Activated CD4-positive, alpha-beta memory T cell treated with anti-CD3 and anti-CD28 coated beads, Interleukin-2, amount 10 ng/mL, durations not matched to agents 7 days and 5 days (primary cell): ENCODE data around the gene RNF141. TPM values are rescaled to one million over a fixed set of nuclear protein-coding genes. Genes with fewer than 3 reads are reported as not detected.

Experiments
- CTCF ChIA-PET: fragments of 350-600 bp; sonication (Branson Sonifier 250); formaldehyde crosslinking; loops from one replicate; lab custom pipeline; 2021; ENCODE audit warnings: antibody characterized with exemption, inconsistent platforms; lab: Charles Lee
- POLR2A ChIA-PET: fragments of 350-600 bp; sonication (Branson Sonifier 250); formaldehyde crosslinking; loops from one replicate; lab custom pipeline; 2021; ENCODE audit warnings: antibody characterized with exemption; lab: Charles Lee
- DNase-seq: peaks from one replicate; pipeline ENCODE4 v3.0.0-alpha.2; 2020
- H3K27ac Mint-ChIP-seq: one replicate; pipeline ENCODE4 v1.8.0; 2021; ENCODE audit warnings: mild to moderate bottlenecking, mixed read lengths
- H3K27me3 Mint-ChIP-seq: one replicate; pipeline ENCODE4 v1.8.0; 2021; ENCODE audit warnings: mixed read lengths
- H3K36me3 Mint-ChIP-seq: one replicate; pipeline ENCODE4 v1.8.0; 2021; ENCODE audit warnings: low read depth, mixed read lengths
- H3K4me1 Mint-ChIP-seq: one replicate; pipeline ENCODE4 v1.8.0; 2021; ENCODE audit warnings: mixed read lengths
- H3K4me3 Mint-ChIP-seq: one replicate; pipeline ENCODE4 v1.8.0; 2021; ENCODE audit warnings: mild to moderate bottlenecking, mixed read lengths
- H3K9me3 Mint-ChIP-seq: one replicate; pipeline ENCODE4 v1.8.0; 2021; ENCODE audit warnings: mixed read lengths
- total RNA-seq, 2 experiments: library from RNA; stranded (reverse); gene quantifications; one replicate each; pipeline ENCODE4 v1.2.3, GENCODE V29; 2021

The RNF141 gene
- 10 to 100 TPM; 12.2 to 12.3 TPM for total RNA-seq

DNA sequence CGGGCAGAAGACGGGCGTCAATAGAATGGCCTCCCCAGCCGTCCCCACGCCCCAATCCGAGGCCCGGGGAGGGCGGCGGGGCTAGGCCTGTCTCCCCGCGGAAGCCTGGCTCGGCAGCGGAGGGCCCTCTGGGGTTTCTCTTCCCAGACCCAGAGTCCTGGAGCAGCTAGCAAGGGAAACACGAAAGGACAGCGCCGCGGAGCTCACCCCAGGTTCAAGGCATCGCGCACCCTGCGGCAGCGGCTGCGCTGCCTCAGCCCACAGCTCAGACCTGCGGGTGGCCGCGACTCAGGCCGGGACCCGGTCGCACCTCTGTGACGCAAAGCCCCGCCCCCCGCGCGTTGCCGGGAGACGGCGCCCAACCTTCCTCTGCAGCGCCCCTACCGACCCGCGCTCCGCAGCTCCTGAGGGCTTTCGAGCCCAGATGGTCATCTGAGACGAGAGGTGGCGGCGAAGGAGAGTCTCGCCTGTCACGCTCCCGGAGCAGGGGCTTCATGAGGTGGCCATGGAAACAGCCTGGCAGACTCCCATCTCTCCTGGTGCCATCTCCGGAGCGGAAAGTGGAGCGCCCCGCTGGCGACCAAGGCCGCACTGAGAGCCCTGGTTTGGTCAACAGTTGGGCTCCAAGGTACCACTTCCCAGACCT lies at the start of gene RNF141:
Gene RNF141, minus strand, starts transcription at position 273 of the 646 bp plus-strand sequence. CDS start 7,029 bp downstream, outside the sequence.
- CTCF ChIA-PET, result interaction anchor here (0.6 to 3.3 kb wide), 61 partner anchors 9 to 317 kb away, joined by 3 to 66 read pairs (median 5); partner anchors contain the start of genes AMPD3, CTR9 and EIF4G2
- peaks cover 2% of the 10 kb centered on the region for H3K9me3 Mint-ChIP-seq

DNA sequence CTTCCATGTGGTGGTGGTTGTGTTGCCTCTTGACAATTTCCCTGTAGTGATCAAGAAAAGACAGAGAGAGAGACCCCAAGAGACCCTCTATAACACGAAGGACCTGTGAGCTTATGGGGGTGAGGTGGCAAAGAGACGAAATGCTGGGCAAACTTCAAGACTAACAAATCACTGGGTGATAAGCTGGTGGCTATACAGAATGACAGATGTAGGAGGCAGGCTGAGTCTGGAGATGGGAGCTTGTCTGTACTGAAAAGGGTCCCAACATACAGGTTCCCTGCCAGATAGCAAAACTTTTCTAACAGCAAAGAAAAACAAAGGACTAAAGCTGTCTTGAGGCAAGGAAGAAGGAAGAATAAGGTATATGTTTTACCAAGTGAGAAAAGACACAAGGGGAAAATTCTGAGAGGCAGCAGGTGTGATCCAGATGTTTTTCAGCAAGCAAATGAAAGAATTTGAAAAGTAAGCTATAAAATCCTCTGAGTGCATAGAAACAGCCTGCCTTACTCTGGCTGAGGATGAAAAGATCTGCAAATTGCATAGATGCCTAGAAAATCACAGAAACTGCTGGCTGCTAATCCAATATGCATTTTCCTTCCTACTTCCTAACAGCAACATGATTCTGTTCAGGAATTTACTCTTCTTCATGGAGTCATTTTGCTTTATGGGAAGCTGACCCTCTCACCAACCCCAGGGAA lies 49.4 kb upstream of the RNF141 start:
- H3K36me3 Mint-ChIP-seq, result no peaks in the 10 kb centered on the region
- ChIA-PET CTCF (interaction anchor here (1.8 kb wide), 1 partner anchor 49 kb away, joined by 6 read pairs; the partner anchor contains the start of gene RNF141), POLR2A (no interaction called here)
- H3K27ac Mint-ChIP-seq, result no peak overlapping the region
- H3K4me3 Mint-ChIP-seq, result no peak overlapping the region
- peaks cover 8% of the 10 kb centered on the region for H3K27me3 Mint-ChIP-seq
- no peak for DNase-seq
- H3K9me3 Mint-ChIP-seq, result no peaks in the 10 kb centered on the region
- H3K4me1 Mint-ChIP-seq, result peaks cover 64% of the 10 kb centered on the region

More for the DNA sequence above, at the start of gene RNF141:
- Mint-ChIP-seq H3K27me3 (peaks cover 3% of the 10 kb centered on the region), H3K4me1 (peaks cover 17% of the 10 kb centered on the region), H3K4me3 (peak within 1 kb of the TSS; percentile 86), H3K36me3 (no peaks in the 10 kb centered on the region), H3K27ac (peak within 1 kb of the TSS; percentile 61)
- DNase-seq, result peak; percentile 95
- POLR2A ChIA-PET, result interaction anchor here (0.7 to 2.5 kb wide), 23 partner anchors 10 to 967 kb away, joined by 3 to 33 read pairs (median 5); partner anchors contain the start of genes AMPD3, CTR9, EIF4G2 and WEE1

DNA sequence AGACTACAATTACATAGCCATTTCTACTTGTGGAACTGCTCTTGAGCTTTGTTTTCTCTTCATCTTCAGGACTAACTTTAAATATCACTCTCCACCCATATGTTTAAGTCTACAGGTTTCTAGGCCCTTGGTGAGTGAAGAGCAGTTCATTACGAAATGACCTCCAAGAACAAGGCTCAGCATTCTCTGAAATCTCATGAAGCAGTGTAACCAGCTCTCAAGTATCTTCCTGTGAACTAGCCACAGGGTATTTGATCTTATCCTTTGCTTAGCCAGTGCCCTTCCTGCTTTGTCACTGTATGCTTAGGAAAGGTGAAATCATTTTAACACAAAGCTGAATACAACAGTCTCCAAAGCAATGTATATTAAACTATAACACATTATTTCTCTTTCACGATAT lies 47.9 kb upstream of the RNF141 start:
- Mint-ChIP-seq H3K36me3 (no peaks in the 10 kb centered on the region), H3K27ac (peak overlapping the region; percentile 40), H3K4me3 (no peak overlapping the region), H3K27me3 (peaks cover 8% of the 10 kb centered on the region), H3K9me3 (no peaks in the 10 kb centered on the region), H3K4me1 (peaks cover 60% of the 10 kb centered on the region)
- no peak for DNase-seq
- ChIA-PET CTCF (interaction anchor here (0.9 to 4.3 kb wide), 2 partner anchors 48 to 66 kb away, joined by 3 to 25 read pairs; partner anchors contain the start of gene RNF141), POLR2A (interaction anchor here (0.8 to 1.5 kb wide), 3 partner anchors 48 to 175 kb away, joined by 3 to 4 read pairs (median 3); partner anchors contain the start of gene RNF141)

DNA sequence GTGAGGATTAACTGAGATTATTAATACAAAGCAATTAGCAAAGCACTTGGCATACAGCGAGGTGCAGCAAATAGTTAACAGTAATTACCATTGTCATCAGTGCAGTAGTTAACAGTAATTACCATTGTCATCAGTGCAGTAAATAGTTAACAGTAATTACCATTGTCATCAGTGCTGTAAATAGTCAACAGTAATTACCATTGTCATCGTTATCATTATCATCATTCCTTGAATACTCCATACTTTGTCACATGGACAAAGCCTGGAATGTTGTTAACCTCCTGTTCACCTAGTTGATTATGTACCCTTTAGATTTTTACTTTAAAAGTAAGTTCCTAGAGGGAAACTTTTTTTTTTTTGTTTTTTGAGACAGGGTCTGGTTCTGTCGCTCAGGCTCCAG lies 47.0 kb upstream of the RNF141 start:
- Mint-ChIP-seq H3K27ac (no peak overlapping the region), H3K36me3 (no peaks in the 10 kb centered on the region), H3K27me3 (peaks cover 16% of the 10 kb centered on the region), H3K4me1 (peaks cover 52% of the 10 kb centered on the region), H3K4me3 (no peak overlapping the region), H3K9me3 (no peaks in the 10 kb centered on the region)
- no peak for DNase-seq
- ChIA-PET POLR2A (interaction anchor here (1.0 to 1.5 kb wide), 2 partner anchors 47 to 132 kb away, joined by 3 to 4 read pairs; partner anchors contain the start of gene RNF141), CTCF (interaction anchor here (0.9 to 4.3 kb wide), 2 partner anchors 47 to 67 kb away, joined by 3 to 25 read pairs; partner anchors contain the start of gene RNF141)

DNA sequence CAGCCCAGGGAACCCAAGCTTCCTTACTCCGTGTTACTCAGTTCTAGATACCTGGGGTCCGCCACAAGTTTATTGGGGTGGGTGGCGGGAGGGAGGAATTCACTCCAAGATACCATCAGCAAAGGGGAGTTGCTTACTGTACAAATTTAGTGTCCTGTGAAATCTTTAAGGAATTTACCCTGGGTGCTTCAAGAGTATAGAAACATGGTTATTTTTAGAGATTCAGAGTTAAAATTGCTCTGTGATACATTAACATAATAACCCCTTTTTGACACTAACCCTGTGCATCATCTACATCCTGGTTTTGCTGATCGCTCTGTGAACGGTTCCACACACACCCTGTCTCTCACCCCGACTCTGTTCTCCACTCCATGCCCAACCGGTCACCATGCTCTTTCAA lies 46.4 kb upstream of the RNF141 start:
- no peak overlapping the region for H3K4me3 Mint-ChIP-seq
- H3K27ac Mint-ChIP-seq, result no peak overlapping the region
- peaks cover 19% of the 10 kb centered on the region for H3K27me3 Mint-ChIP-seq
- H3K4me1 Mint-ChIP-seq, result peaks cover 50% of the 10 kb centered on the region
- no peak for DNase-seq
- no peaks in the 10 kb centered on the region for H3K9me3 Mint-ChIP-seq
- H3K36me3 Mint-ChIP-seq, result no peaks in the 10 kb centered on the region
- ChIA-PET CTCF (interaction anchor here (4.3 kb wide), 1 partner anchor 46 kb away, joined by 25 read pairs; the partner anchor contains the start of gene RNF141), POLR2A (interaction anchor here (1.2 kb wide), 1 partner anchor 8 kb away, joined by 3 read pairs; no protein-coding TSS in a partner anchor)

- CTCF ChIA-PET, result interaction anchor here (0.8 to 1.3 kb wide), 3 partner anchors 43 to 171 kb away, joined by 3 to 4 read pairs (median 3); partner anchors contain the start of gene RNF141
- Mint-ChIP-seq H3K4me3 (no peak overlapping the region), H3K9me3 (no peaks in the 10 kb centered on the region), H3K4me1 (peaks cover 49% of the 10 kb centered on the region), H3K27me3 (peaks cover 12% of the 10 kb centered on the region), H3K27ac (no peak overlapping the region), H3K36me3 (no peaks in the 10 kb centered on the region)
- DNase-seq, result no peak
- POLR2A ChIA-PET, result interaction anchor here (0.6 kb wide), 1 partner anchor 43 kb away, joined by 3 read pairs; the partner anchor contains the start of gene RNF141
Measured at GRCh38 chr11:10584071-10584501, 43.1 kb upstream of the RNF141 start.

GRCh38 chr11:10581481-10582019 lies 40.6 kb upstream of the RNF141 start:
- CTCF ChIA-PET, result interaction anchor here (1.0 to 2.4 kb wide), 2 partner anchors 41 to 125 kb away, joined by 3 to 7 read pairs; partner anchors contain the start of gene RNF141

DNA sequence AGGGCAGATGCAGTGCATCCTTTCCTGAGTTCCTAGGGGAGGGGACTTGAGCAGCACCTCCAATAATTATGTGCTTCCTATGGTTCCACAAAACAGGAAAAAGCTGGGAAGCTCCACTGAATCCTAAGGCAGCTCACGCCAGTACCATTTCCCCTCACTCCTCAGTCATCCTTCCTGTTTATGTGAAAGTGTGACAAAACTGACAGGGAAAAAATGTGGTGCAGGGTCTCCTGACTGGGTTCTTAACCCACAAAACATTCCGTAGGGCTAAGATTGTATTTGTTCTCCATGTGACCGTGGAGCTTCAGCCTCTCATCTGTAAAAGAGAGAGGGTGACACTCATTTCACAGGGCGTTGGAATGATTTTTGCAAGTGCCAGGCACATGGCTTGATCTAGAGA lies 39.6 kb upstream of the RNF141 start:
- Mint-ChIP-seq H3K9me3 (no peaks in the 10 kb centered on the region), H3K36me3 (no peaks in the 10 kb centered on the region), H3K27me3 (peaks cover 20% of the 10 kb centered on the region), H3K27ac (no peak overlapping the region), H3K4me3 (no peak overlapping the region), H3K4me1 (peaks cover 21% of the 10 kb centered on the region)
- ChIA-PET CTCF (interaction anchor here (2.4 kb wide), 1 partner anchor 40 kb away, joined by 7 read pairs; the partner anchor contains the start of gene RNF141), POLR2A (interaction anchor here (1.0 kb wide), 1 partner anchor 8 kb away, joined by 3 read pairs; no protein-coding TSS in a partner anchor)
- no peak for DNase-seq

More at GRCh38 chr11:10581481-10582019, 40.6 kb upstream of the RNF141 start:
- Mint-ChIP-seq H3K4me1 (peaks cover 28% of the 10 kb centered on the region), H3K9me3 (no peaks in the 10 kb centered on the region), H3K4me3 (no peak overlapping the region), H3K27ac (no peak overlapping the region), H3K36me3 (no peaks in the 10 kb centered on the region), H3K27me3 (peaks cover 20% of the 10 kb centered on the region)
- POLR2A ChIA-PET, result interaction anchor here (1.0 to 1.2 kb wide), 2 partner anchors 9 to 17 kb away, joined by 3 read pairs; no protein-coding TSS in a partner anchor
- no peak for DNase-seq

DNA sequence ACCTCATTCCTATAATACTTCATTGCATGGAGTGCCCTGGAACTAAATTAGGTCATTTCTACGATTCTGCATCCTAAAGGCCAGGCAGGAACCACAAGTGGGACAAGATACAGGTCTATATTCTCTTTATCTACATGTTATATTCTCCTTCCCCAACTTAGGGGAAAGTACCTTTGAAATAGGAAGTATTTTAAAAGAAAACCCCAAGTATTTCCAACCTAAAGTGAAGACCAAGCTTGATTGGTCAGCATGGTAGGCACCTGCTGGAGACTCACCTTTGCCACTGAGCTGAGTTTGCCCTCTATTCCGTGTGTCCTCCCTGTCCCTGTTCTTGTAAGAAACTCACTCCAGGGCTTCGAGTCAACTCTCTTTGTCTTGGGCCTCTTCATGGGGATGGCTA lies 38.7 kb upstream of the RNF141 start:
- Mint-ChIP-seq H3K9me3 (no peaks in the 10 kb centered on the region), H3K27ac (no peak overlapping the region), H3K4me1 (peaks cover 16% of the 10 kb centered on the region), H3K4me3 (no peak overlapping the region), H3K36me3 (no peaks in the 10 kb centered on the region), H3K27me3 (peaks cover 20% of the 10 kb centered on the region)
- DNase-seq, result no peak
- ChIA-PET CTCF (interaction anchor here (2.4 kb wide), 1 partner anchor 39 kb away, joined by 7 read pairs; the partner anchor contains the start of gene RNF141), POLR2A (no interaction called here)

GRCh38 chr11:10576035-10576398 lies 35.0 kb upstream of the RNF141 start:
- Mint-ChIP-seq H3K9me3 (no peaks in the 10 kb centered on the region), H3K36me3 (no peaks in the 10 kb centered on the region), H3K27me3 (peaks cover 25% of the 10 kb centered on the region), H3K4me1 (peaks cover 3% of the 10 kb centered on the region), H3K4me3 (no peak overlapping the region), H3K27ac (no peak overlapping the region)
- ChIA-PET POLR2A (no interaction called here), CTCF (interaction anchor here (0.9 to 1.8 kb wide), 2 partner anchors 16 to 35 kb away, joined by 3 to 6 read pairs; partner anchors contain the start of gene RNF141)
- DNase-seq, result no peak

- Mint-ChIP-seq H3K4me3 (no peak overlapping the region), H3K9me3 (no peaks in the 10 kb centered on the region), H3K4me1 (no peaks in the 10 kb centered on the region), H3K27me3 (peaks cover 27% of the 10 kb centered on the region), H3K36me3 (no peaks in the 10 kb centered on the region), H3K27ac (no peak overlapping the region)
- ChIA-PET POLR2A (no interaction called here), CTCF (interaction anchor here (1.0 kb wide), 1 partner anchor 35 kb away, joined by 3 read pairs; the partner anchor contains the start of gene RNF141)
- DNase-seq, result no peak
Measured at GRCh38 chr11:10575346-10576034, 34.5 kb upstream of the RNF141 start.
